GM12873 (cell line): ENCODE data around the gene BCL2.

ENCODE experiments used
- TF ChIP-seq, protein P1 (sequence below): IDR thresholded peaks from 2 replicates; pipeline ENCODE4 v1.5.1; 2012; ENCODE audit warnings: low read depth, mild to moderate bottlenecking, moderate library complexity, low read length, control low read depth; ENCODE audit not compliant: insufficient read depth; ENCODE audit errors: missing control alignments

The BCL2 gene

DNA sequence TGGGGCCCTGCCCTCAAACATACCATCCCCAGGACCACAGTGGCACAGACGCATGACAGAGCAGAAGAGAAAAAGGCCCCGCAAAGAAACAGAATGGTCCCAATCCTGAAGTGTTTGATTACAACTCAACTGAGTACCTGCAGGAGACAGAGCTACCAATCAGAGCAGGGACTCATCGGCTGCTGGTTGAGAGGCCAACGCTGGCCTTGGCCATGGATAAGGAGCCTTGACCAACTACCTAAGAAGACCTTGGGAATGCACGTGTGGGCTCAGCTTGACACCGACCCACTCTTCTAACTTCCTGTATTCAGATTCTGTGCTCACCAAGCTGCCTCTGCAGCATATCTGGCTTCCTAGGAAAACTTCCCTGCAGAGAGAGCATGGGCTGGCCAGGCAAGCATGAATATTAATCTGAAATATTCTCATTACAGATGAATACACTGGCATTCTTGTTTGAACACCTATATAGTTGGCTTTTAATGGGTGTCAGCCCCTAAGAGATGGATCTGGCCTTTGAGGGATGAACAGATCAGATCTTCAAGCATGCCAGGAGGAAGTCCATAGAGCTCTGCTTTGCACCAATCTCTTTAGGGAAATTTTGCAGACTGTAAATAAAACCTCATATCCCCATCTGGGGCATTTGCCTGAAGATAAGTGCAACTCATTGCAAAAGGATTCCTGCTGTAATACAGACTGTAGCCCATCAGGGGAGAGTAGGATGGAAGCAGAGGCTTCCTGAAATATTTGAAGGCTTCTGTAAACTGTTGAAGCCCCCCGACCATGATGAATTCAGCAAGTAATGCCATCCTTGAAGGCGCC lies 135.4 kb downstream of the BCL2 start:
- TF ChIP-seq, protein P1, sequence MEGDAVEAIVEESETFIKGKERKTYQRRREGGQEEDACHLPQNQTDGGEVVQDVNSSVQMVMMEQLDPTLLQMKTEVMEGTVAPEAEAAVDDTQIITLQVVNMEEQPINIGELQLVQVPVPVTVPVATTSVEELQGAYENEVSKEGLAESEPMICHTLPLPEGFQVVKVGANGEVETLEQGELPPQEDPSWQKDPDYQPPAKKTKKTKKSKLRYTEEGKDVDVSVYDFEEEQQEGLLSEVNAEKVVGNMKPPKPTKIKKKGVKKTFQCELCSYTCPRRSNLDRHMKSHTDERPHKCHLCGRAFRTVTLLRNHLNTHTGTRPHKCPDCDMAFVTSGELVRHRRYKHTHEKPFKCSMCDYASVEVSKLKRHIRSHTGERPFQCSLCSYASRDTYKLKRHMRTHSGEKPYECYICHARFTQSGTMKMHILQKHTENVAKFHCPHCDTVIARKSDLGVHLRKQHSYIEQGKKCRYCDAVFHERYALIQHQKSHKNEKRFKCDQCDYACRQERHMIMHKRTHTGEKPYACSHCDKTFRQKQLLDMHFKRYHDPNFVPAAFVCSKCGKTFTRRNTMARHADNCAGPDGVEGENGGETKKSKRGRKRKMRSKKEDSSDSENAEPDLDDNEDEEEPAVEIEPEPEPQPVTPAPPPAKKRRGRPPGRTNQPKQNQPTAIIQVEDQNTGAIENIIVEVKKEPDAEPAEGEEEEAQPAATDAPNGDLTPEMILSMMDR = no peak

DNA sequence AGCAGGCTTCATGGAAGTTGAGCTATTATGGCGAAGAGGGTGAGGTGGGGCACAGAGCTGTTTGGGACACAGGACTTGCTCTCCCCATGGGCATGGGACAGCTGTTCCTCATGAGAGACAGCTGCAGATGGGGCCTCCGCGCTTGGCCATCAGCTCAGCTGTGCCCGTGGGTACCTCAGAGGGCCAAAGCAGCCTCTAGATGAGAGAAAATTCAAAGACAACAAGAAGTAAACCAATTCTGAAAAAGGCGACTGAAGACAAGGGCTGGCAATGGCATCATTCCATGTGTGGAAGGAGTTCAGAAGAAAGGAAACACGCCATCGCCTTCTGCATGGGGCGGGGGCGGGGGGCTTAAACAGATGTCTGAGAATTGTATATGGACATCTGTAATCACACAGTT lies 136.2 kb downstream of the BCL2 start:
- TF ChIP-seq, protein P1 = no peak

DNA sequence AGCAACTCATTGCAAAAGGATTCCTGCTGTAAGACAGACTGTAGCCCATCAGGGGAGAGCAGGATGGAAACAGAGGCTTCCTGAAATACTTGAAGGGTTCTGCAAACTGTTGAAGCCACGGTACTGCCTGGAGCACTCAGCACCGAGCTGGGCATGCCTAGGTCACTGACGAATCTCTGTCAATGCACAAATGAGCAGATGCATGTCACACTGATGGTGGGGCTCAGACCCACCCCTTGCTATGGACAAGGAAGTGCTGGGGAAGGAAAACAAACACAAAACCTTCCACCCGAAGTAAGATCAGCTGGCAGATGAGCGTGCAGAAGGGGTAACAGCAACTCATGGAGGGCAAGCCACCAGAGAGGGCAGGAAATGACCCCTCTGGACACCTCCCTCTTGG lies 136.7 kb downstream of the BCL2 start:
- TF ChIP-seq, protein P1 = no peak

DNA sequence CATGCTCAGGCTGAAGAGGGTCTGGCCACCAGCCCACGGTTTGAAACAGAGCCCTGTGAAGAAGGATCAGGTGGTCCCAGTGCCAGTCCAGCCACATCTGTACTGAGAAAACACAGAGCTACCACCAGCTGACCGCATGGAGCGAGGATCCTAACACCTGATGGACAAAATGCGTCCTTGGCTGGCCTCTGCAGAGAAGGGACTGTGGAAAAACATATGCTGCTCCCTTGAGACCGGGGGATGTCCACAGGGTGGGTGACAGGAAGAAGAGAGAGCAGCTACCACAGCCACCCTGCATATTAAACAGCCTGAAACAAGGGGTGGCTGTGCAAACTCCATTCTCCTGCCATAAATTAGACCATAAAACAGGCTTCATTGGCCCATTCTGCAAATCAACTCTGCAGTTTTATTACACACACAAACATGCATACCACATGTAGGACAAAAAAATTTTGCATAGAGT lies 137.2 kb downstream of the BCL2 start:
- TF ChIP-seq, protein P1 = no peak

DNA sequence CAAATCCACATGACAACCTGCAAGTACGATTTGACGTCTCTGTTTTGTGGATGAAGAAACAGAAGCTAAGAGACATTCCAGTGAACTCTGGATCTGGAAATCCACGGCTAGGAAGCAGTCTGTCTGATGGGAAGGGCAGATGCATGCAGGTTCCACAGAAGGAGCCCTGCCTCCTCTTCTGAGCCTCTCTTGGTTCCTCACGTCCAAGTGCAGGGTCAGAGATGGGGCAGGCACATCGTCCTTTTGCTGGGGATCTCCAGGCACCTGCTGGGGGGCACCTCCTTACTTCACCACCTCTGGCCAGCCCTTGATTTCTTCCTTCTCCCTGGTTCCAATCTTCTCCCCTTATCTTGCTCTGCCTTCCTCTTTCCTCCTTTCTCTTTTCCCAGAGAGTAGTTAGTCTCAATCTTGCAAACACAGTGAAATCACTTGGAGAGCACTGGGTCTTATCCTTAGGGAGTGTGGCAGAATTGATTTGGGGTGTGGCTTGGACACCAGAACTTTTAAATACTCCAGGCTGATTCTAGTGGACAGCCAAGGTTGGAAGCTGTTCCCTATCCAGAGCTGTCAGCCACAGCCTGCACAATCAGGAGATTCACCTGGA lies 137.8 kb downstream of the BCL2 start:
- TF ChIP-seq, protein P1 = no peak

DNA sequence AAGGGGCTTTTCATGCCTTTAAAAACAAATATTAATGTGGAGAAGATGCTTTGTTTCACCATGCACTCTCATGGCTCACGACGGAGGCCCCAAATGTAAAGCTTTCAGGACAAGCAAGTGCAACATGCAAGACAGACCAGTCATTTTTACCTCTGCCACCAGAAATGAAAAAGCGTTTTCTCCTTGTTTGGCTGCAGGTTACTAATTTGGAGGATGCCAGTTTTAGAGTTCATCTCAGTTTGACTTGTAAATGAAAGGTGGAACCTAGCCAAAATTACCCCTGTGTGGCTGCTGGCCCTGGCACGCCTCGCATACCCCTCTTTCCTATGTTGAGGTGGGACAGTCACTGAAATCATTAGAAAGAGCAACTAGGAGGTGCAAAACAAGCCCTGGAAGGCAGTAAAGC lies 138.6 kb downstream of the BCL2 start:
- TF ChIP-seq, protein P1 = no peak

DNA sequence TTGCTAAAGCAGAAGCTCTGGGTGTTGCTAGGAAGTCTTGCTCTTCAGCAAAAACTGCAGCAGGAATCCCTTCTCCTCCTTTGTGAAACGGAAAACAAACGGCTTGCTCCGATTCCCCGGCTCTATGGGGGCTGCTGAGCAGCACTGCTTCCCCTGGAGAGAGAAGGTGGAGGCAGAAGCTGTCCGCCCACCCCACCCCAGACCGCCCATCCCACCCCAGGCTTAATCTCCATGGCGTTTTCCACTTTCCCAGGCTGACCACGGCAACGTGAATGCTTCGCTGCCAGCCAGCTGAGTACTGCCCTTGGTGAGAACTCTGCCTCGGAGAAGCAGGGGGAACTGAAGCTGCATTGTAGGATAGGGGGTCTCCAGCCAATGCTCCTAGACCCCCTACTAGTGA lies 139.2 kb downstream of the BCL2 start:
- TF ChIP-seq, protein P1 = no peak
